GM19438 (cell line): ENCODE results near the gene NAMPT.

Experiments used
- ATAC-seq: cut with Tn5 transposase; IDR thresholded peaks from one replicate; pipeline ENCODE4 v1.9.1; 2021; ENCODE audit warnings: low read depth; ENCODE audit not compliant: unreplicated experiment

The NAMPT gene

GRCh38 chr7:106277976-106278375 is 6.8 kb downstream of the NAMPT start:
- no peak for ATAC-seq

GRCh38 chr7:106276513-106276912 is 8.3 kb downstream of the NAMPT start:
- no peak for ATAC-seq

DNA sequence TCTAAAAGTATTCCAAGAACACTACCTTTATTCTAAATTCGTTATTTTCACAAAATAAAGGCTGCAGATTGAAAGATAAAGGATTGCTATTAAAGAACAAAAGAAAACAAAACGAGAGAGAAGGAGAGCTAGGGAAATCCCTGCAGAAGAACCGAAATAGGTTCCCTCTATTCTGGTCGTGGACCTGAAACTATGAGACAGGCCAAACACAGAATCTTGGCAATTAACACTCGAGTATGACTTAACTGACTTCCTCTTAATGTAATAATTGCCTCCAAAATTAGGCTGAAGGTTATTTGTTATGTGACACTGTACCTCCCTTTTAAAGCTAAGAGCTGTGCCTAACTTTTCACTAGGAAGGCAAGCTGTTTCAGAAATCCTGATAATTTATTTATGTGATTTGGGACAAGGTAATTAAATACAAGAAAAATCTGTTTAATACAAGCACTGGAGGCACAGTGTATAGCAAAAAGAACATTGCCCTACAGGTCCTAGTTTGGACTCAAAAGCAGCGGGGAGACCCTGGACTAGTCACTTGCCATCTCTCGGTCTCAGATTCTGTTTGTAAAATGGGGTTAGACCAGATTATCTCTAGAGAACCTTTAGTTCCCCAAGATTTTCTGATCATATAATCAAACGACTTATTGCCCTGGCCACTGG is 11.6 kb downstream of the NAMPT start:
- ATAC-seq = no peak

DNA sequence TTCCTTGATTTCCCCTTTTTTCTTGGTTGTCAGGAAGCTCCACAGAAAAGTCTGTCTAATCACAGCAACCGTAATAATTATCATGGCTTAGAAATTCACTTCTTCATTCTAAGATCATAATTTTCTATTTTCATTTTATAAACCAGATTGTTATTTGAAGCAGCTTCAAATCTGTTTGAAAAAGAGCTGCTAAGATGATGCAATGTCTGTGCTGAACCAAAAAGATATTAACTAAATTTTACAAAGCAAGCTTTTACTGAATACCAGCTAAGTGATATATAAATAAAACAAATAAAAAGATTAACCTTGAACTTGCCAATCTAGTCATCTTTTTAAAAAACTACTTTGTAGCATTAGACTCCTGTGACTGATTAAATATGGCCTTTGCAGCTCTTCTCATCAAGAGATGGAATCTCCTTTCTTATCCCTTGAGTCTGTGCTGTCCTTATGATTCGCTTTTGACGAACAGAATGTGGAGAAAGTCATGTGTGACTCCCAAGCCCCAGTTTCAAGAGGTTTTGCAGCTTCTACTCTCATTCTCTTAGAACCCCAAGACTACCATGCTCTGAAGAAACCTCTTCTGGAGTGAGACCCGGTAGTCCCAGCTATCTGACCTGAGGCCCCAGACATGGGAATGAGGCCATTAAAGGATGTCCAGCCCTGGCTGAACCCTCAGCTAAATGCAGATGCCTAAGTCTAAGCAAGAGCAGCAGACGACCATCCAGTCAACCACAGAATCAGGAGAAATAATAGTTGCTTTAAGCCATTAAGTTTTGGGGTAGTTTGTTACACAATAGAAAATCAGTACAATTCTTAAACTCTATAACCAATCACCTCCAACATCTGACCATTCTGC is 14.4 kb downstream of the NAMPT start:
- ATAC-seq = no peak

DNA sequence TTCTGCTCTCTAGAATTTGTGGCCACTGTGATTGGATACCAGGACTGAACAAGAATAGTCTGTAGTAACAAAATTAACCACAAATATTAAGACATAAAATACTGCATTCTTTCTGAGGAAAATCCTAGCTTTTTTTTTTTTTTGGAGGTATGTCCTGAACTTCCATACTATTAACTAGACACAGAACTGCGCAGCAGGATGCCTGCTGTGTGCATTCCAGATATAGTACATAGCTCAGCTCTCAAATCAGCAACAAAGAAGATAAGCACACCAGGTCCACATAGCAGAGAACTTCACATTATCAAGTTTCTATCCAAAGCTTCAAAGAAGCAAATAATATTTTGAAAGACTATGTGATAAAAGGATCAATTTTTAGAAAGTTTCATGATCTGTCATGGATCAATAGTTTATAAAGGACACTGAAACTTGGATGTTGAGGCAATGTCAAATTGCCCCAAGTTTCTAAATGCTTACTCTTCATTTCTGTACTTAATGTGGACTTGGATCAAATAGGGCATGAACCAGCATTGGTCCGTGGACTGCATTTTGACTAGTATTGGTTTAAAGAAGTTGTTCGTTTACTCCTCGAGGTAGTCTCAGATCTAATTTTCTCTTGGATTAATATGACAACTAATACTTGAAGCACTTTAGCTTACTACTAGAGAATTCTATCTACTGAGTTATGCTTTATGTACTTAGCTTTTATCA is 15.4 kb downstream of the NAMPT start:
- ATAC-seq = no peak

DNA sequence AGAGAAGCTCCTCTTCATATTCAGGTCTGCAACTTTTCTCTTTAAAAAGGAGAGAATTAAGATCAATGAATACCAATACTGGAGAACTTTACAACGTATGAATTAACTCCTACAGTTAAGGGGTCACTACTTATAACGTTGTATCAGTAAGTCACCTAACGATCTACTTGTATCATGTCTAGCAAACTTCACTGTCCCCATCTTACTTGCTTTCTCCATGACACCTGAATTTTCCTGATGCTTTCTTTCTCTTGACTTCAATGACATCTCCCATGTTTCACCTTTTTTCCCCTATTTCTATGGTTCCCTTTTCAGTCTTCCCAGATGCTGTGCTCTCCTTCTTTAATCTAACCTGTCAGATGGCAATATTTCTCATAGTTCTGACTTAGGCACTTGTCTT is 19.6 kb downstream of the NAMPT start:
- no peak for ATAC-seq

DNA sequence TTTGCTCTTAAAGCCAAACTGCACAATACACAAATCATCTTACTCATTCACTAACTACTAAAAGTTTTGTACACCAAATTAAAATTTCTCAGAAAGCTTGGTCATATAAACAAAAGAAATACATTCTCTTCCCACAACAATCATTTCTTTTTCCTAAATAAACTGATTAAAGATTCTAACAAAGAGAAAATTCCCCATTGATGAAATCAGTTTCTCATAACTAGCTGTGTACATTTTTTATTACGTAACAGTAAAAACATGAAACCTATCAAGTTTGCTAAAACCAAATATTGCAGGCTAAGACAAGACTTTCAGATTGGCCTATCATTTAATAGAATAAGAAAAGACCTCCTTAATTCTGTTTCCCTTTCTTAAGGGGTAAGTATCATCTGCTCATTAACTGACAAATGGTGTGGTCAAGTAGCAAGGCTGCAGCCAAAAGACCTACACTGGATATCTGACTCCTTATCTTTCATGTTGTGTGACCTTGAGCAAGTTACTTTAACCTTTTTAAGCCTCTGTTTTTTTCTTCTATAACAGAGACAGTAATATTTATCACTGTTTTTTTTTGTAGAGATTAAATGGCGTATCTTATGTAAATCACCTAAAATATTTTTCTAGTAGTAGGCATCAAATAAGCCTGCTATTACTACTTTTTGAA is 22.4 kb downstream of the NAMPT start:
- no peak for ATAC-seq

- no peak for ATAC-seq
These were observed 24.6 kb downstream of the NAMPT start for GRCh38 chr7:106260136-106260561.

- ATAC-seq = no peak
These were observed 26.0 kb downstream of the NAMPT start for GRCh38 chr7:106258789-106259188.

GRCh38 chr7:106257752-106258151 is 27.0 kb downstream of the NAMPT start:
- ATAC-seq = no peak

DNA sequence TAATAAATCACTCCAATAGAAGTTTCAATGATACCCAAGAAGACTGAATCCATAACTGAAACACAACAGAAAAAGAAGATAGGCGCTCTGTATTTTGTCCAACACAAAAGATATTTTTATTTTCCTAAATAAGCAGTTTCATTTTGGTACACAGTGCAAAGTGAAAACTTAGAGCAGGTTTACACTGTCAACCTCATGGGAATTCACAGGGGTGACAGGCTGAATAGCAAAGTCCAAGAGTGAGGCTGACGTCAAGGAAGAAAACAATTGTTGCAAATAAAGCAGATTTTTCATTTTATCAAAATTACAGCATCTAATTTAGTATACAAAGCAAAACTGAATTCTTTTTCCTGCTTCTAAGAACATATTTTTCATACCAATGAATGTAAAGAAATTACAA is 28.6 kb downstream of the NAMPT start:
- ATAC-seq = no peak

DNA sequence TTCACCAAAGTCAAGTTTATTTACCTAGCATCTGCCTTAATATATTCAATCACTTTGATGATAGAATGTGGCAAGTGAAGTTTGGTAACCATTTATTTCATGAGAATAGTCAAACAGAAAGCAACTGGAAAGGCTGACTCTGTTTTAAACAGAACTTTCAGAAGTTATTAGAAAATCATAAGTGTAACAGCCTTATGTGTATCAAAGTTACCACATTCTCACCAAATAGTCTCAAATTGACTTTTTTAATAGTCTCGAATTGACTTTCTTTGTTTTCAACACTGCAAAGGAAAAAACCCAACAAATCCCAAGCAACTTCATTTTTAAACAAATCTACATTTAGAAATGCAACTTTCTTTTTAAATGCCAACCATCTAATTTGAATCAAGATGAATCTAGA is 29.5 kb downstream of the NAMPT start:
- ATAC-seq = no peak

DNA sequence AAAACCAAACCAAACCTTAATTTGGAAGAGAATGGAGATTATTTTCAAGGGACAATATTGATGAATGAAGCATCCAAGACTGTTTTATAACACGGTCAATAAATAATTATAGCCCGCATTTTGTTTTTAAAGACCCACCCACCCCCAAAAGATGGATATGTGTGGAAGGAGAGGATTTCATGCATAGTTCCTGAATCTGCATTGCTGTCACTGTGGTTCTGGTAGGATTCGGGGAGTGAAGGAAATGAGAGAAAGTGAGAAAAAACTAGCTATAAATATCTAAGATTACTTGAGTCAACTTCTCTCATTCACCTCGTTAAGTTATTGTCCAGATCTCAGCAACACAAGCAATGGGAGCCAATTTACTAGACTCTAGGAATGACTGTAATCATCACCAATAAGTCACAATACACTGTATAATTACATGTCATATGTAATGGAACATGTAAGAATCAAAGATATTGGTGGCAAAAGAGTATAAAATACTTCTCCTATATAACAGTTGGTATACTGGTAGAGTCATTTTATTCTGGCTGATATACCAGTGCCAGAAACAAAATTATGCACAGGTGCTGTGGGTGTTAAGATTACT is 30.2 kb downstream of the NAMPT start:
- no peak for ATAC-seq

DNA sequence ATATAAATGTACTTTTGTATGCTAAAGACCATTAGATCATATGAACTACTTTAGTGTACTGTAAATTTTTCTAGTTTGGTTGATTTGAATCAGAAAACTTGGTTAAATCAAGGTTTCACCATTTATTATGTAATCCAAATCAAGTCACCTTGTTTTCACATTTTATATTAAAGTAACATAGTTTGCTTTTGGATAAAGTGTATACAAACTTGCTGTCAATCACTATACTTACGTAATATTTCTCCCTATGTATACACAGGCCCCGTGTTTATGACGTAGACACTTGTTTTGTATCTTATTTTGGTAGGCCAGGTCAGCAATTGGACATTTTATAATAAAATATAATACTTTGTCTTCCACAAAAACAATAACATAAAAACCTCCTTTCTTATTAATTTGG is 32.2 kb downstream of the NAMPT start:
- ATAC-seq = no peak

- no peak for ATAC-seq
These were observed 35.3 kb downstream of the NAMPT start for GRCh38 chr7:106249488-106249887.

DNA sequence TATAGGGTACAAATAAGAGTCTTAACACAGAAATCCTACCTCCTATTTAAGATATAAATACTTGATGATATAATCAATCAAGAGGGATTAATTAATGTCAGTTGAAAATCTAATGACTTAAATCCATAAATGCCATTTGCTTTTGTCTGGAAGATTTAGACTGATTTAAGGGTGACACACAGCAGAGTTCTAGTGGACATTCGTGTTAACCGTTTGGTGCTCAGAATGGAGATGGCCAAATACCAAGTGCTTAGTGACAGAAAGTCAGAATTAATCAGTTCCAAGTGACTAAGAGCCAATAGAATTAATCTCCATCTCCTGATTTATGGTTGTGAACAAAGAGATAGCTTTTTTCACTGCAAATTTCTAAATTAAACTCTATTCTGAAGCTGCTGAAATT is 36.2 kb downstream of the NAMPT start:
- no peak for ATAC-seq

DNA sequence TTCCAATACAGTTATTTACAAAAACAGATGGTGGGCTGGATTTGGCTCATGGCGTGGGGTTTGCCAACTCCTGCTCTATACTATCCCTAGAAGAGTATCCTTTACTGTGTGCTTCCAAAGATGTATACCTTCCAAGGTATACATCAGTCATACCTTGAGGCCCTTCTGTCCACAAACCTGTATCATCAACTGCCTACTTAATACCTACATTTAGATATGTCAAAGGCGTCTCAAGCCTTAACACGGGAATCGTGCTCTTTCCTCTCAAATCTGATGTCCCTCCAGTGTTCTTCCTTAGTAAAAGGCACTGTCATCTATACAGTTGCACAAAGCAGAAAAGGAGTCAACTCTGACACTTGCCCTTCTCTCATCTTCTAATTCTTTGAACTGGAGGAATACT is 36.9 kb downstream of the NAMPT start:
- no peak for ATAC-seq

DNA sequence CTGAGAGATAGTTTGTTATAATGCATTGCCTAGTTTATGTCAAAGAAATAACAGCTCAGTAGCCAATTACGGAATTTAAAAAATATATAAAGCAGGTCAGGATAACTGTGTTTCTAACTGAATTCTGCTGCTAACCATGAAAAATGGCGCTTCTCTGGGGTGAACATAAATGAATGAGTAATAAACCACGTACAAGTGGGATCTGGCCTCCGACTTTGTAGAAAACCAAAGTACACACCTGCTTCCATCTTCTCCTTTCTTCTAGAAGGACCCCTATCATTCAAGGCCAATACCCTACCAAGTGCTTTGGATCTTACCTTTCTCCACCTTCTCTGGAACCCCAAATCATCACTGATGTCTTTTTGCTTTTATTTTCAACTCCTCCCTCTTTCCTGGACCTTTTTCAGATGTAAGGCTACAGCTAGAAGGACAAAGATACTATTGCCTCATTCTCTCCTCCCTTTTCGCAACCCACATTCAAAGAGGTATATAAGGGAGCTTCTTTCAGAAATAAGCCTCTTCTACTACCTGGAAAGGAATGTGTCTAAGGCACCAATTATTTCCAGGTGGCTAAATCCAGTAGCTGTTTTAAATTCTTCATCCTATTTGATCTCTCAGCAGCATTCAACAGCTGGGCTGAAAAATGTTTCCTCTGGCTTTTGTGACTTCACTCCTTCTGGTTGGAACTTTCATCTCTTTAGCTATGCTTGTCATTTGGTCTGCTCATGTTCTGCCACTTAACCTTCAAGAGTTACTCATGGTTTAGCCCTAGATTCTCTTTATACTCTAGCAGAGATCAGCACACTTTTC is 37.7 kb downstream of the NAMPT start:
- ATAC-seq = no peak

DNA sequence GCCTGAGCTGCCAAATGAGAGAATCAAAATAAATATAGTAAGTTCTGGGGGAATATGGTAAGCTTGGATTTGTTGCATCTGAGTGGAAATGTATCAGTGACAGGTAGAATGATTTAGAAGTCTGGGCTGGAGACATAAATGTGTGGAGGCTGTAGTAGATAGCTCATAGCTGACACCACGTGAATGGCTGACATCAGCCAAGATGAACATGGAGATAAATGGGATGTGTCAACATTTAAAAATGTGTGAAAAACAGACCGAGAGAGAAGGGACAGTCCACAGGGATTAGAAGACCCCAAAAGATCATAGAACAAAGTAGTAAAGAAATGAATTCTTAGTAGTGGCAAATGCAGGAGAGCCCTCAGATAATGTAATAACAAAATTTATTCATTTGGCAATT is 40.9 kb downstream of the NAMPT start:
- no peak for ATAC-seq

DNA sequence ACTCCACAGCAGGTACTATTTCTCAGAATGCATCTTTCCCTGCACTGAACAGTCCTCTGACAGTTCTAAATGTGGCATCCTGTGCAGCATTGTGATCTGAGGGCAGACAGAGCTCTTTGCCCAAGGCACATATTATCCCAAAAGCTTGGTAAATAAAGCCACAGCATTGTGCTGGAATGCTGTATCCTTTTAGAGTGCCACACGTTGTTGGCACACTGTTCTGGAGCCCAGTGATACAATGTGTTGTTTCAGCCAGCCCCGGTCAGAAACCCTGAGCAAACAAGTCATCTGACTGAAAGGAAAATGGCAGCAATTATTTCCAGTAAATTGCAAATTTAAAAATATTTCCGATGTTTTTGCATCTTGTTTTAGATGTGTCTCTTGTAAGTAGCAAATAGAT is 45.4 kb downstream of the NAMPT start:
- no peak for ATAC-seq
